ENCODE measurements around the gene PPP4R4. TPM values are rescaled to one million over a fixed set of nuclear protein-coding genes. Genes with fewer than 3 reads are reported as not detected.

PPP4R4 gene
- total RNA-seq, 1 experiment from 2014 or later, result 5.5 TPM

DNA sequence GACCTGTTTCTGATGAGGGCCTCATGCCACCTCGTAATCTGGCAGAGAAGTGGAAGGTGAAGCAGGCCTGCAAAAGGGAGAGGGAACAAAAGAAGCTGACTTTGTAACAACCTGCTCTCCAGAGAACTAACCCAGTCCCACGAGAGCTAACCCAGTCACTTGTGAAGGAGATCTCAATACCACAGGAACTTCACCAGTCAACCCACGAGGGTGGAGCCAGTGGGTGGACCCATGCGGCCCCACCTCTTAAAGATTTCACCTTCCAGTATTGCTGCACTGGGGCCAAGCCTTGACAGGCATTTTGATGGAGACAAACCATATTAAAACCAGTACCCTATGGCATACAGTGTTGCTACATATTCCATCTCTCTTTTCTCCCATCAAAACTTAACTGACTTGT lies 63.9 kb downstream of the PPP4R4 start:
- Histone ChIP-seq H3K27me3 (ENCODE audit: insufficient read depth, low read length) (no peaks in the 10 kb centered on the region), H2AFZ (ENCODE audit: low read depth, low read length, poor library complexity, severe bottlenecking) (no peak overlapping the region), H3K9me3 (ENCODE audit: control insufficient read depth in 1 of 2, insufficient read depth in 1 of 2, low read depth in 1 of 2, low read length in 2 of 2) (no peaks in the 10 kb centered on the region), H3K4me2 (ENCODE audit: low read length) (no peak overlapping the region), H3K79me2 (ENCODE audit: insufficient read depth, low read length) (no peaks in the 10 kb centered on the region), H4K20me1 (ENCODE audit: insufficient read depth) (no peaks in the 10 kb centered on the region; the same call in 1 of the 2 replicates), H3K4me3 (replicated peaks in 1 of 2; ENCODE audit: low read depth in 1 of 2, low read length in 2 of 2) (no peak overlapping the region), H3K27ac (ENCODE audit: low read depth, low read length) (no peak overlapping the region), H3K9ac (ENCODE audit: low read length) (no peak overlapping the region), H3K36me3 (ENCODE audit: control insufficient read depth in 1 of 2, insufficient read depth in 2 of 2, low read length in 2 of 2) (no peaks in the 10 kb centered on the region), H3K4me1 (ENCODE audit: control insufficient read depth in 1 of 2, insufficient read depth in 2 of 2, low read length in 2 of 2) (no peaks in the 10 kb centered on the region), H3K9me2 (ENCODE audit: insufficient read depth) (no peaks in the 10 kb centered on the region)
- no peak for DNase-seq (ENCODE audit: low read depth, low spot score)
- ChIA-PET CTCF (no interaction called here), POLR2A (no interaction called here), RAD21 (ENCODE audit: low non-redundant PET in 1 of 2, low total read pairs in 2 of 2, uncharacterized antibody in 2 of 2, unreplicated experiment in 2 of 2) (no interaction called here)
- TF ChIP-seq ZFX (IDR thresholded peaks at IDR 0.05) (no peak), CEBPB (IDR thresholded peaks at IDR 0.05; ENCODE audit: low read depth) (no peak), ZBTB33 (IDR thresholded peaks at IDR 0.05; ENCODE audit: extremely low read depth, insufficient replicate concordance, low read length) (no peak), CTCF (IDR thresholded peaks at IDR 0.05 in 2 of 3, conservative IDR thresholded peaks at IDR 0.05 in 1 of 3; ENCODE audit: borderline replicate concordance in 1 of 3, insufficient read depth in 1 of 3, low read depth in 2 of 3, low read length in 2 of 3) (no peak), EZH2 (IDR thresholded peaks at IDR 0.05) (no peak), ELF1 (IDR thresholded peaks at IDR 0.05; ENCODE audit: borderline replicate concordance, low read depth) (no peak), EZH2phosphoT487 (IDR thresholded peaks at IDR 0.05; ENCODE audit: borderline replicate concordance) (no peak)
- TF ChIP-seq, protein P1, sequence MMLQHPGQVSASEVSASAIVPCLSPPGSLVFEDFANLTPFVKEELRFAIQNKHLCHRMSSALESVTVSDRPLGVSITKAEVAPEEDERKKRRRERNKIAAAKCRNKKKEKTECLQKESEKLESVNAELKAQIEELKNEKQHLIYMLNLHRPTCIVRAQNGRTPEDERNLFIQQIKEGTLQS (IDR thresholded peaks at IDR 0.05), result no peak
- ATAC-seq, result no peak
- intact Hi-C loops (cut with micrococcal nuclease), result no loop called here
- no TSS peak for BruUV-seq (replicated peaks)
